HG03558 (cell line): ENCODE data around the gene ASB3.
"Not testable (repeated sequence)": the region's sequence is repeated elsewhere in the genome, so short reads cannot be mapped to it uniquely, and the experiment has no call there.

ENCODE experiments used
- ATAC-seq: cut with Tn5 transposase; IDR thresholded peaks from one replicate; pipeline ENCODE4 v1.9.1; 2021; ENCODE audit warnings: moderate number of reproducible peaks; ENCODE audit not compliant: unreplicated experiment; ENCODE audit errors: extremely low read depth

The ASB3 gene

GRCh38 chr2:53750041-53750768, 36.5 kb downstream of the ASB3 start:
- no peak for ATAC-seq

- ATAC-seq = no peak
Observed at GRCh38 chr2:53744395-53745065, 42.2 kb downstream of the ASB3 start.

GRCh38 chr2:53740170-53740569, 46.6 kb downstream of the ASB3 start:
- ATAC-seq = no peak

- no peak for ATAC-seq
Observed at GRCh38 chr2:53739032-53739431, 47.7 kb downstream of the ASB3 start.

GRCh38 chr2:53737091-53737490, 49.7 kb downstream of the ASB3 start:
- ATAC-seq = no peak

- ATAC-seq = no peak
Observed at GRCh38 chr2:53729143-53729762, 57.5 kb downstream of the ASB3 start.

- ATAC-seq = no peak
Observed at GRCh38 chr2:53727921-53728320, 58.8 kb downstream of the ASB3 start.

- no peak for ATAC-seq
Observed at GRCh38 chr2:53725662-53726061, 61.1 kb downstream of the ASB3 start.

GRCh38 chr2:53724536-53724935, 62.2 kb downstream of the ASB3 start:
- no peak for ATAC-seq

- ATAC-seq = not testable (repeated sequence)
Observed at GRCh38 chr2:53720944-53721343, 65.8 kb downstream of the ASB3 start.

GRCh38 chr2:53715568-53715967, 71.2 kb downstream of the ASB3 start:
- no peak for ATAC-seq

- no peak for ATAC-seq
Observed at GRCh38 chr2:53711271-53711780, 75.4 kb downstream of the ASB3 start.

- no peak for ATAC-seq
Observed at GRCh38 chr2:53708988-53709387, 77.8 kb downstream of the ASB3 start.

GRCh38 chr2:53701221-53701620, 85.5 kb downstream of the ASB3 start:
- no peak for ATAC-seq

- ATAC-seq = no peak
Observed at GRCh38 chr2:53697686-53698085, 89.1 kb downstream of the ASB3 start.

GRCh38 chr2:53697092-53697491, 89.7 kb downstream of the ASB3 start:
- no peak for ATAC-seq

- no peak for ATAC-seq
Observed at GRCh38 chr2:53695575-53695974, 91.2 kb downstream of the ASB3 start.

GRCh38 chr2:53694096-53694771, 92.5 kb downstream of the ASB3 start:
- ATAC-seq = no peak

- no peak for ATAC-seq
Observed at GRCh38 chr2:53690876-53691275, 95.9 kb downstream of the ASB3 start.

- ATAC-seq = no peak
Observed at GRCh38 chr2:53672881-53673522, 113.8 kb downstream of the ASB3 start.
